HCT116 (cell line): ENCODE measurements around the gene PEAK3. TPM values are rescaled to one million over a fixed set of nuclear protein-coding genes. Genes with fewer than 3 reads are reported as not detected.

Experiments
- ATAC-seq: fragments of 200-7000 bp; cut with Tn5 transposase; 2 replicates; pipeline ENCODE4 v1.9.1; 2020; ENCODE audit warnings: mild to moderate bottlenecking, moderate library complexity
- BruUV-seq: library from RNA; stranded (reverse); fragments of 400-500 nt; replicated peaks from 2 replicates; lab custom pipeline; 2021; lab: Mats Ljungman, UMichigan
- CTCF ChIA-PET: fragments of 300-600 bp; sonication (Branson Sonifier 250); formaldehyde crosslinking; loops from one replicate; lab custom pipeline; 2021; ENCODE audit warnings: antibody characterized with exemption; lab: Charles Lee
- POLR2A ChIA-PET: fragments of 300-600, 350-600 bp; sonication (Branson Sonifier 250); formaldehyde crosslinking; loops from one replicate; lab custom pipeline; 2021; ENCODE audit warnings: antibody characterized with exemption; lab: Charles Lee
- RAD21 ChIA-PET, 2 experiments: fragments of 300-600 bp; sonication (Branson Sonifier 250); formaldehyde crosslinking; loops; one replicate each; lab custom pipeline; 2023; ENCODE audit warnings: low total read pairs in 2 of 2; ENCODE audit not compliant: uncharacterized antibody in 2 of 2, unreplicated experiment in 2 of 2, low non-redundant PET in 1 of 2; lab: Charles Lee
- DNase-seq: peaks from one replicate; pipeline ENCODE4 v3.0.0-alpha.2; 2010; ENCODE audit warnings: low read depth, low spot score
- H2AFZ ChIP-seq: fragments of 200-600 bp; shearing (Covaris generic), sonication (generic); 2 replicates; pipeline ENCODE4 v1.6.1; 2017; ENCODE audit warnings: low read depth, mixed run types, mixed read lengths, antibody characterized with exemption, low read length; ENCODE audit not compliant: poor library complexity, severe bottlenecking
- H3K27ac ChIP-seq: 2 replicates; pipeline ENCODE4 v1.5.1; 2012; ENCODE audit warnings: low read depth, low read length
- H3K27me3 ChIP-seq: fragments of 200-600 bp; sonication (generic); 2 replicates; pipeline ENCODE4 v1.6.1; 2016; ENCODE audit warnings: mixed run types, low read length, mixed read lengths; ENCODE audit not compliant: insufficient read depth
- H3K36me3 ChIP-seq, 2 experiments: fragments of 200-500 bp in 1 of 2; fragments of 200-600 bp in 1 of 2; sonication (Bioruptor generic) in 1 of 2; sonication (generic) in 1 of 2; 2 replicates each; pipeline versions ENCODE4 v1.5.1 to v1.6.1; 2014 to 2016; ENCODE audit warnings: low read length in 2 of 2, inconsistent platforms in 1 of 2, mixed read lengths in 1 of 2, mixed run types in 1 of 2; ENCODE audit not compliant: insufficient read depth in 2 of 2, control insufficient read depth in 1 of 2
- H3K4me1 ChIP-seq, 2 experiments: fragments of 200-600 bp in 1 of 2; sonication (generic) in 1 of 2; 2 replicates each; pipeline versions ENCODE4 v1.5.1 to v1.6.1; 2012 to 2017; ENCODE audit warnings: low read length in 2 of 2, inconsistent platforms in 1 of 2, mild to moderate bottlenecking in 1 of 2, mixed read lengths in 1 of 2, mixed run types in 1 of 2, moderate library complexity in 1 of 2; ENCODE audit not compliant: insufficient read depth in 2 of 2, control insufficient read depth in 1 of 2
- H3K4me2 ChIP-seq: fragments of 200-600 bp; sonication (generic); 2 replicates; pipeline ENCODE4 v1.6.1; 2017; ENCODE audit warnings: mixed run types, low read length, mixed read lengths
- H3K4me3 ChIP-seq, 2 experiments: fragments of 200-600 bp in 1 of 2; sonication (generic) in 1 of 2; replicated peaks in 1 of 2; 2 replicates each; pipeline ENCODE4 v1.5.1; 2011 to 2016; ENCODE audit warnings: low read length in 2 of 2, control low read depth in 1 of 2, low read depth in 1 of 2, mild to moderate bottlenecking in 1 of 2, mixed read lengths in 1 of 2, mixed run types in 1 of 2
- H3K79me2 ChIP-seq: fragments of 200-600 bp; sonication (generic); 2 replicates; pipeline ENCODE4 v1.6.1; 2017; ENCODE audit warnings: mild to moderate bottlenecking, mixed run types, low read length, moderate library complexity, mixed read lengths; ENCODE audit not compliant: insufficient read depth
- H3K9ac ChIP-seq: fragments of 200-600 bp; sonication (generic); 2 replicates; pipeline ENCODE4 v1.6.1; 2016; ENCODE audit warnings: low read length, mixed read lengths
- H3K9me2 ChIP-seq: fragments of 200-600 bp; sonication (generic), shearing (Covaris generic); 2 replicates; pipeline ENCODE4 v1.6.1; 2017; ENCODE audit warnings: mixed run types, mild to moderate bottlenecking, moderate library complexity; ENCODE audit not compliant: insufficient read depth
- H3K9me3 ChIP-seq, 2 experiments: fragments of 200-500 bp in 1 of 2; fragments of 200-600 bp in 1 of 2; sonication (Bioruptor generic) in 1 of 2; sonication (generic) in 1 of 2; 2 replicates each; pipeline ENCODE4 v1.6.1; 2014 to 2017; ENCODE audit warnings: low read length in 2 of 2, mixed read lengths in 2 of 2, inconsistent platforms in 1 of 2, low read depth in 1 of 2, mild to moderate bottlenecking in 1 of 2, mixed run types in 1 of 2, moderate library complexity in 1 of 2; ENCODE audit not compliant: control insufficient read depth in 1 of 2, insufficient read depth in 1 of 2
- H4K20me1 ChIP-seq: fragments of 200-600 bp; sonication (generic), shearing (Covaris generic); 2 replicates; pipeline ENCODE4 v1.6.1; 2017; ENCODE audit warnings: mixed run types, mild to moderate bottlenecking, moderate library complexity; ENCODE audit not compliant: insufficient read depth
- CBX3 ChIP-seq: IDR thresholded peaks from 2 replicates; pipeline ENCODE4 v1.6.1; 2012; ENCODE audit warnings: low read depth
- CTCF ChIP-seq, 3 experiments: fragments of 200-600 bp in 1 of 3; sonication (generic) in 1 of 3; IDR thresholded peaks in 2 of 3; conservative IDR thresholded peaks in 1 of 3; 2 replicates each; pipeline ENCODE4 v1.5.1; 2012 to 2017; ENCODE audit warnings: low read depth in 2 of 3, low read length in 2 of 3, antibody characterized with exemption in 1 of 3, borderline replicate concordance in 1 of 3, control low read depth in 1 of 3, mild to moderate bottlenecking in 1 of 3, mixed read lengths in 1 of 3, mixed run types in 1 of 3, moderate library complexity in 1 of 3; ENCODE audit not compliant: insufficient read depth in 1 of 3
- ELF1 ChIP-seq: IDR thresholded peaks from 2 replicates; pipeline ENCODE4 v1.6.1; 2012; ENCODE audit warnings: low read depth, borderline replicate concordance
- EZH2 ChIP-seq: fragments of 200-600 bp; sonication (generic); IDR thresholded peaks from 2 replicates; pipeline ENCODE4 v1.6.1; 2017; ENCODE audit warnings: antibody characterized with exemption, mixed run types
- FOSL1 ChIP-seq: IDR thresholded peaks from 2 replicates; pipeline ENCODE4 v1.6.1; 2012; ENCODE audit warnings: low read depth
- JUND ChIP-seq: IDR thresholded peaks from 2 replicates; pipeline ENCODE4 v1.6.1; 2012
- REST ChIP-seq: IDR thresholded peaks from 2 replicates; pipeline ENCODE4 v1.6.1; 2012; ENCODE audit warnings: low read depth
- SRF ChIP-seq: IDR thresholded peaks from 2 replicates; pipeline ENCODE4 v1.6.1; 2012; ENCODE audit warnings: low read depth
- ZFX ChIP-seq: fragments of 450-650 bp; IDR thresholded peaks from 2 replicates; pipeline ENCODE4 v1.6.1; 2017
- ZNF274 ChIP-seq: fragments of 200-500 bp; sonication (Bioruptor generic); IDR thresholded peaks from 2 replicates; pipeline ENCODE4 v1.6.1; 2014; ENCODE audit warnings: mild to moderate bottlenecking, low read depth, low read length, inconsistent platforms
- intact Hi-C: fragments of 100-400 bp; cut with micrococcal nuclease; formaldehyde crosslinking; loops from 2 replicates; pipeline ENCODE4 v1.10.0; 2022
- total RNA-seq: library from RNA; stranded (reverse); gene quantifications from one replicate; pipeline ENCODE4 v1.2.1, GENCODE V29; 2021; ENCODE audit not compliant: unreplicated experiment

PEAK3 gene
- total RNA-seq, 1 experiment from 2014 or later, result not detected

GRCh38 chr19:2318923-2319322 lies 36.9 kb upstream of the PEAK3 start:
- intact Hi-C loops, result no loop called here
- no peak for DNase-seq
- no peak for ATAC-seq
- Histone ChIP-seq H3K27me3 (no peaks in the 10 kb centered on the region), H3K79me2 (no peaks in the 10 kb centered on the region), H3K27ac (no peak overlapping the region), H3K36me3 (no peaks in the 10 kb centered on the region), H2AFZ (no peak overlapping the region), H4K20me1 (no peaks in the 10 kb centered on the region)
- ChIA-PET POLR2A (interaction anchor here (0.7 kb wide), 1 partner anchor 30 kb away, joined by 8 read pairs; no protein-coding TSS in a partner anchor), RAD21 (no interaction called here)
- BruUV-seq, result no TSS peak
- TF ChIP-seq EZH2 (no peak), ZNF274 (no peak), SRF (no peak), CTCF (IDR thresholded peaks at IDR 0.05 in 2 of 3, conservative IDR thresholded peaks at IDR 0.05 in 1 of 3; ENCODE audit: borderline replicate concordance in 1 of 3, insufficient read depth in 1 of 3, low read depth in 2 of 3, low read length in 2 of 3) (no peak), ELF1 (no peak), CBX3 (no peak), FOSL1 (no peak), REST (no peak), ZFX (no peak), JUND (no peak)
- TF ChIP-seq, all 23 proteins: peak for 0
- H3K4me1 ChIP-seq, result no peaks in the 10 kb centered on the region
- H3K9ac ChIP-seq, result no peak overlapping the region
- CTCF ChIA-PET, result no interaction called here
- no peaks in the 10 kb centered on the region for H3K9me2 ChIP-seq
- H3K4me2 ChIP-seq, result no peak overlapping the region
- no peaks in the 10 kb centered on the region; a peak in 1 of 4 replicates for H3K9me3 ChIP-seq
- H3K4me3 ChIP-seq, result no peak overlapping the region
